8988T (cell line): ENCODE measurements around the gene SESN2.
"Not testable (repeated sequence)": the region's sequence is repeated elsewhere in the genome, so short reads cannot be mapped to it uniquely, and the experiment has no call there.

Experiments used
- DNase-seq: peaks from one replicate; pipeline ENCODE4 v3.0.0; 2011

The SESN2 gene

DNA sequence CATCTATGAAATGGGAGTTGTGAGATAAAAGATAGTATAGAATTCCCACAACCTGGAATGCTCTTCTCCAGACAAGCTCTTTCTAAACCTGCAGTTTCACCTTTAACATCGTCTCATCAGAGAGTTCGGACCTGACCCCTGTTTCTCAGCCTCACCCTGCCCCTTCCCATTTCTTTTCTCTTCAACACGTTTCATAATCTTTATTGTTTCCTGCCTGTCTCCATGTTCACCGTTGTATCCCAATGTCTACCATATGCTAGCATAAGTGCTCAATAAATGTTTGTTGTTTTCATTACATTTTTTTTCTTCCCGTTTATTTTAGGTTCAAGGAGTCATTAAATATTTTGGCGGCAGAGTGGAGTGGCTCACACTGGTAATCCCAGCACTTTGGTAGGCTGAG is 32.4 kb downstream of the SESN2 start:
- no peak for DNase-seq

- DNase-seq: no peak
Observed at GRCh38 chr1:28295936-28296335, 36.6 kb downstream of the SESN2 start.

GRCh38 chr1:28296401-28297261 is 37.3 kb downstream of the SESN2 start:
- DNase-seq: no peak

DNA sequence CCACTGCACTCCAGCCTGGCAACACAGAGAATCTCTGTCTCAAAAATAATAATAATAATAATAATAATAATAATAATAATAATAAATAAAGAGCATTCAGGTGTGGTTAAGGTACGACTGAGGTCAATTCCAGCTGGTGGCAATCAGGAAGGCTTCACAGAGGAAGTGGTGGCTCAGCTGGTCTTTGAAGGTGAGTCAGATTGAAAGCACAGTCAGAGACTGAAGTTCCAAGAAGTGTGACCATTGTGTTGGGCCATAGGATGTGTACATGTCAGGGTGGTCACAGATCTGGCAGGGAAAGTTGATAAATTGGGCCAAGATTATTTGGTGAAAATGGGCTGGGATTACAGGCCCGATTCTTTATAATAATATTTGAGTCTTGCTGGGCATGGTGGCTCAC is 38.5 kb downstream of the SESN2 start:
- no peak for DNase-seq

- no peak for DNase-seq
Observed at GRCh38 chr1:28298438-28298837, 39.1 kb downstream of the SESN2 start.

DNA sequence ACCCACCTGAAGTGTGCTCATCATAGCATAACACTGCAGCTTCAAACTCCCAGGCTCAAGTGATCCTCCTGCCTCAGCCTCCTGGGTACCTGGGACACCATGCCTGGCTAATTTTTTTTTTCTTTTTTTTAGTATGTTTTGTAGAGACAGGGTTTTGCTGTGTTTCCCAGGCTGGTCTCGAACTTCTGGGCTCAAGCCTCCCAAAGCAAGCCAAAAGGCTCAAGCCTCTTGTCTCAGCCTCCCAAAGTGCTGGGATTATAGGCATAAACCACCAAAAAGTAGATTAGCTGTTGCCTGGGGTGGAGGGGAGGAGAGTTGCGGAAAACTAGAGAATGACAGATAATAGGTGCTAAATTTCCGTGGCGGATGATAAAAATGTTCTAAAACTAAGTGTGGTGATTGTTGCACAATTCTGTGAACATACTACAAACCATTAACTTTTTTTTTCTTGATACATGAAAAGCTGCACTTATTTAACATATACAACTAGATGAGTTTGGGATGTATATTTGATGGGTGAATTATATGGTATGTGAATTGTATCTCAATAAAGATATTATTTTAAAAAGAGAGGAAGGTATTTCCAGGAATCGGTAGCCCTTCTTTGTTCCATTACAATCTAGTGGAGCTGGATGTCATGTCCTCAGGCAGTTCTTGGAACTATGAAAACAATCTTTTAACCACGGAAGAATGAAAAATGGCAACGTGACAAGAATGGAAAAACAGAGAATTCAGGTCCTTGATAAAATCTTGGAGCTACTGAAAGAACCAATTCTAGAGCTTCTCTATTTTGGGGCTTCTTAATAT is 42.3 kb downstream of the SESN2 start:
- DNase-seq: no peak

DNA sequence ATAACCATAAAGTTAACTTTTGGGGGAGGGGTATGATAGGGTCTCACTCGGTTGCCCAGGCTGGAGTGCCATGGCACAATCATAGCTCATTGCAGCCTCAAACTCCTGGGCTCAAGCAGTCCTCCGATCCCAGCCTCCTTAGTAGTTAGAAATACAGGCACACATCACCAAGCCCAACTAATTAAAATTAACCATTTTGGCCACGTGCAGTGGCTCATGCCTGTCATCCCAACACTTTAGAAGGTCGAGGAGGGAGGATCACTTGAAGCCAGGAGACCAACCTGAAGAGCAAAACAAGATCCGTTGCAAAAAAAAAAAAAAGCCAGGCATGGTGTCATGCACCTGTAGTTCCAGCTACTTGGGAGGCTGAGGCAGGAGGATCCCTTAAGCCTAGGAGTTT is 42.9 kb downstream of the SESN2 start:
- DNase-seq: no peak

DNA sequence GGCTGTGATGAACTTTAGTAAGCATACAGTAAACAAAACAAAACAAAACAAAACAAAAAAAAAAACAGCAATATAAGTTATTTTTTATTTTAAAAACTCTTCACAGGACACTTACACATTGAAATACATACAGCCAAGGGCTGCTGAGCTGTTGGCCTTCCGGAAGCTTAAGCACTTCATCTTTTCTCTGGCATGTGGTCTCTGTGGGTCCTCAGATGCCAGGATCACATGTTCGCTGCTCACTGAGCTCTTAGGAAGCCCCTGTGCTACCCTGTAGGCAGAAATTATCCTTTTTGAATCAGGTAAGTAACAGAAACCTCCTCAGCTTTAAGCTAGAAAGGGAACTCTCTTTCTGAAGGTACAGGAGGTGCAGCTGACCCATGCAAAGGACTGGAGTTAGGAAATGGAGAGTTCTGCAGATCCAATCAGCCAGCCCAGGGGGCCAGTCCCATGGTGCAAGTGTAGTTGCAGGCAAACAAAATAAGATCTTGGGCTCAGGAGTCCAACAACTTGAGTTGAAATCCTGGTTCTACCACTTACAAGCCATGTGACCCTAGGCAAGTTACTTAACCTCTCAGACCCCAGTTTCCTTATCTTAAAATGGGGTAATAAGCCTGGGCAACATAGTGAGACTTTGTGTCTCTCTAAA is 47.1 kb downstream of the SESN2 start:
- no peak for DNase-seq

DNA sequence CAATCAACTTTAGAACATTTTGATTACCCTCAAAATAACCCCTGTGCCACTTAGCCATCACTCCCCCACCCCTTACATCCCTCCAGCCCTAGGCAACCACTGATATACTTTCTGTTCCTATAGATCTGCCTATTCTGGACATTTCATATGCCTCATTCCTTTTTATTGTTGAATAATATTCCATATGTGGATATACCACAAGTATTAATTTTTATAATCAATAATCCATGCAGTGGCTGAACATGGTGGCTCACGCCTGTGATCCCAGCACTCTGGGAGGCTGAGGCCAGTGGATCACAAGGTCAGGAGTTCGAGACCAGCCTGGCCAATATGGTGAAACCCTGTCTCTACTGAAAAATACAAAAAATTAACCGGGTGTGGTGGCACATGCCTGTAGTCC is 49.4 kb downstream of the SESN2 start:
- DNase-seq: no peak

DNA sequence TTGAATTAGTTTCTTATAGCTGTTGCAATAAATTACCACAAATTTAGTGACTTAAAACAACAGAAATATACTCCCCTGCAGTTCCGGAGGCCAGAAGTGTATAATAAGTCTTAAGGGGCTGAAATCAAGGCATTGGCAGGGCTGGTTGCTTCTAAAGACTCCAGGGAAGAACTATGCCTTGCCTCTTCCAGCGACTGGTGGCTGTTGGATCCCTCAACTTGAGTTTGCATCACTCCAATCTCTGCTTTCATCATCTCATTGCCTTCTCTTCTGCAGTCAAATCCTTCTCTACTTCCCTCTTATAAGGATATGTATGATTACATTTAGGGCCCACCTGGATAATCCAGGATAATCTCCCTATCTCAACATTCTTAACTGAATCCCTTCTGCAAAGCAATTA is 50.4 kb downstream of the SESN2 start:
- DNase-seq: no peak

- no peak for DNase-seq
Observed at GRCh38 chr1:28313702-28314546, 54.6 kb downstream of the SESN2 start.

GRCh38 chr1:28314547-28314941 is 55.2 kb downstream of the SESN2 start:
- no peak for DNase-seq

DNA sequence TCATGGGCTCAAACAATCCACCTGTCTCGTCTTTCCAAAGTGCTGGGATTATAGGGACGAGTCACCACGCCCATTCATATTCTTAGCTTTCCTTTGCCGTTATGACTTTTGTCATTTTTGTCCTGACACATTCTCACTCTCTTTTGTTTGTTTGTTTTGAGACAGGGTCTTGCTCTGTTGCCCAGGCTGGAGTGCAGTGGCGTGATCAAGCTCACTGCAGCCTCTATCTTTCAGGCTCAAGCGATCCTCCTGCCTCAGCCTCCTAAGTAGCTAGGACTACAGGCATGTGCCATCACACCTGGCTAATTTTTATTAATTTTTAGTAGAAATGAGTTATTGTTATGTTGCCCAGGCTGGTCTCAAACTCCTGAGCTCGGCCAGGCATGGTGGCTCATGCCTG is 57.7 kb downstream of the SESN2 start:
- DNase-seq: no peak

- no peak for DNase-seq
Observed at GRCh38 chr1:28322194-28322593, 62.9 kb downstream of the SESN2 start.

- DNase-seq: no peak
Observed at GRCh38 chr1:28323720-28324119, 64.4 kb downstream of the SESN2 start.

GRCh38 chr1:28326515-28326914 is 67.2 kb downstream of the SESN2 start:
- DNase-seq: no peak

GRCh38 chr1:28326984-28327383 is 67.7 kb downstream of the SESN2 start:
- no peak for DNase-seq

GRCh38 chr1:28327431-28327830 is 68.1 kb downstream of the SESN2 start:
- not testable (repeated sequence) for DNase-seq

- DNase-seq: no peak
Observed at GRCh38 chr1:28328228-28328648, 68.9 kb downstream of the SESN2 start.

DNA sequence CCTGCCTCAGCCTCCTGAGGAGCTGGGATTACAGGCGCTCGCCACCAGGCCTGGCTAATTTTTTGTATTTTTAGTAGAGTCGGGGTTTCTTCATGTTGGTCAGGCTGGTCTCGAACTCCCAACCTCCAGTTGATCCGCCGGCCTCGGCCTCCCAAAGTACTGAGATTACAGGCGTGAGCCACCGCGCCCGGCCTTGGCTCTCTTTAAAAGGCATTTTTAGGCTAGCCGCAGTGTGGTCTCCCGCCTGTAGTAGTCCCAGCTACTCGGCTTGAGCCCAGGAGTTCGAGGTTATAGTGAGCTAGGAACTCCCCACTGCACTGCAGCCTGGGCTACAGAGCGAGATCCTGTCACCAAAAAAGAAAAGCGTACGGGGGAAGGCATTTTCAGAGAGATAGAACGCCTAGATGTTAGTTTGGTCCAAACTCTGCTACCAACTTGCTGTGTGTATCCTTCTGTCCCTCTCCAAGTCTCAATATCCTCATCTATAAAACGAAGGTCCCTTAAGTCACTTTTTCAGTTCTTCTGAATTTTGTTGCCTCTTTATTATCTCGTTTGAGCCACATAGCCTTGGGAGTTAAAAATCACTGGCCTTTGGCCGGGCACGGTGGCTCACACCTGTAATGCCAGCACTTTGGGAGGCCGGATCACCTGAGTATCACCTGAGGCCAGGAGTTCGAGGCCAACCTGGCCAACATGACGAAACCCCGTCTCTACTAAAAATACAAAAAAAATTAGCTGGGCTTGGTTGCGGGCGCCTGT is 70.3 kb downstream of the SESN2 start:
- DNase-seq: no peak
